ENCODE data around the gene VPS8. TPM values are rescaled to one million over a fixed set of nuclear protein-coding genes. Genes with fewer than 3 reads are reported as not detected.

VPS8 gene
- polyA plus RNA-seq, 1 donor: 101 TPM

- no peak for DNase-seq (ENCODE audit: low read depth)
Observed at GRCh38 chr3:185052631-185053030, 240.7 kb downstream of the VPS8 start.

GRCh38 chr3:185056908-185057307 is 244.9 kb downstream of the VPS8 start:
- DNase-seq (ENCODE audit: low read depth): no peak

DNA sequence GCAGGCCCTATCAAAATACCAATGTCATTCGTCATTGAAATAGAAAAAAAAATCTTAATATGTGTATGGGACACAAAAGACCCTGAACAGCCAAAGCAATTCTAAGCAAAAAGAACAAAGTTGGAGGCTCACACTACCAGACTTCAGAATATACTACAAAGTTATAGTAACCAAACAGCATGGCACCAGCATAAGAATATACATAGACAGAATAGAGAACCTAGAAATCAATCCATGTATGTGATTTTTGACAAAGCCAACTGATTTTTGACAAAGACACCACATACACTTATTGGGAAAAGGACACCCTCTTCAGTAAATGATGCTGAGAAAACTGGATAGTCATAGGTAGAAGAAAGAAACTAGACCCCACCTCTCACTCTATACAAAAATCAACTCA is 245.9 kb downstream of the VPS8 start:
- DNase-seq (ENCODE audit: low read depth): no peak

DNA sequence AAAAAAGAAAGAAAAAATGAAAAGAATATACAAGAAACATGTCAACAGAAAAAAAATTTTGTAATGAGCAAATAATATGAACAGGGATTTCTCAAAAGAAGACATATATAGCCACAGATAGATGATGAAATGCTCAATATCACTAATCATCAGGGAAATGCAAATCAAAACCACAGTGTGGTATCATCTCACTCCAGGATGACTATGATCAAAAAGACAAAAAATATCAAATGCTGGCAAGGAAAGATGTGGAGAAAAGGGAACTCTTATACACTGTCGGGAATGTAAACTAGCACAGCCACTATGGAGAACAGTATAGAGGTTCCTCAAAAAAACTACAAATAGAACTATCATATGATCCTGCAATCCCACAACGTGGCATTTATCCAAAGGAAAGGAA is 246.8 kb downstream of the VPS8 start:
- DNase-seq (ENCODE audit: low read depth): no peak

DNA sequence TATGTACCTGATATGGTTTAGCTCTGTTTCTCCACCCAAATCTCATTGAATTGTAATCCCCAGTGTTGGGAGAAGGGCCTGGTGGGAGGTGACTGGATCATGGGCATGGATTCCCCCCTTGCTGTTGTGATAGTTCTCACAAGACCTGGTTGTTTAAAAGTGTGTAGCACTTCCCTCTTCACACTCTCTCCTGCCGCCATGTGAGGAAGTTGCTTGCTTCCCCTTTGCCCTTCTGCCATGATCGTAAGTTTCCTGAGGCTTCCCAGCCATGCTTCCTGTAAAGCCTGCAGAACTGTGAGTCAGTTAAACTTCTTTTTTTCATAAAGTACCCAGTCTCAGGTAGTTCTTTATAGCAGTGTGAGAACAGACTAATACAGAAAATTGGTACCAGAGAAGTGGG is 247.8 kb downstream of the VPS8 start:
- no peak for DNase-seq (ENCODE audit: low read depth)

DNA sequence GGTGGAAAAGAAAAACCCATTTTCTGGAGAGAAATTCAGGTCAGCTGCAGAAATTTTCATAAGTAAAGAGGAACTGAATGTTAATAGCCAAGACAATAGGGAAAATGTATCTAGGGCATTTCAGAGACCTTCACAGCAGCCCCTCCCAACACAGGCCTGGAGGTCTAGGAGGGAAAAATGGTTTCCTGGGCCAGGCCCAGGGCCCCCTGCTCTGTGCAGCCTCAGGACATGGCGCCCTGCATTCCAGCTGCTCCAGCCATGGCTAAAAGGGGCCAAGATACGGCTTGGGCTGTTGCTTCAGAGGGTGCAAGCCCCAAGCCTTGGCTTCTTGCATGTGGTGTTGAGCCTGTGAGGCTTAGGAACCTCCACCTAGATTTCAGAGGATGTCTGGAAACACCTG is 248.7 kb downstream of the VPS8 start:
- DNase-seq (ENCODE audit: low read depth): no peak

DNA sequence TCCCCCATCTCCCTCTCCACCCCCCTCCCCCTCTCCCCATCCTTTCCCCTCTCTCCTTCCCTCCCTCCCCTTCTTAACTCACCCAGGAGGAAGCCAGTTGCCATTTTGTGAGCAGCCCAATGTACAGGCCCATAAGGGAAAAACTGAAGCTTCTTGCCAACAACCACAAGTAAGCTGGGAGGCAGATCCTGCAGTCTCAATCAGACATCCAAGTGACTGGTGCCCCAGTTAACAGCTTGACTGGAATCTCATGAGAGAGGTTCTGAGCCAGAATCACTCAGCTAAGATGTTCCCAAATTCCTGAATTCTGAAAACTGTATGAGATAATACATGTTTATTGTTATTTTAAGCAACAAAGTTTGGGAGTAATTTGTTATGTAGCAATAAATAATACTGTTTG is 250.2 kb downstream of the VPS8 start:
- DNase-seq (ENCODE audit: low read depth): peak; percentile 34

- no peak for DNase-seq (ENCODE audit: low read depth)
Observed at GRCh38 chr3:185063431-185063830, 251.5 kb downstream of the VPS8 start.

- no peak for DNase-seq (ENCODE audit: low read depth)
Observed at GRCh38 chr3:185065059-185065458, 253.1 kb downstream of the VPS8 start.

- DNase-seq (ENCODE audit: low read depth): no peak
Observed at GRCh38 chr3:185066251-185066650, 254.3 kb downstream of the VPS8 start.

DNA sequence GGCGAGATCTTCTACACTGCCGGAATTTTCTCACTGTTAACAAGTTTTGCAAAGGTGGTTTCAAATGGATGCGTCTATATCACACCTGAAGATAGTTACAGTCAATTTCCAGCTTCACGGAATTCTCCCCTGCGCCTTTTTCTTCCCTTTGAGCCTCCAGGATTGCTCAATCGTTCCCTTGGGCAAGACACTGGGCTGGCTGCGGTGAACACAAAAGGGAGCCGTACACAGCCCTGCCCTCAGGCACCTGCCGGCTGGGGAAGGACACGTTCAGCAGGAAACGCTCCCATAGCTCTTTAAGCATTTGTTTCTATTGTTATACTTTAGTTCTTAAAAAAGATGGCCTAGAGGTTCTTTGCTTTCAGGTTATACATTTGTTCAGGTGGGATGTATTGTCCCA is 255.2 kb downstream of the VPS8 start:
- no peak for DNase-seq (ENCODE audit: low read depth)

GRCh38 chr3:185069037-185070030 is 257.4 kb downstream of the VPS8 start:
- DNase-seq (ENCODE audit: low read depth): no peak

DNA sequence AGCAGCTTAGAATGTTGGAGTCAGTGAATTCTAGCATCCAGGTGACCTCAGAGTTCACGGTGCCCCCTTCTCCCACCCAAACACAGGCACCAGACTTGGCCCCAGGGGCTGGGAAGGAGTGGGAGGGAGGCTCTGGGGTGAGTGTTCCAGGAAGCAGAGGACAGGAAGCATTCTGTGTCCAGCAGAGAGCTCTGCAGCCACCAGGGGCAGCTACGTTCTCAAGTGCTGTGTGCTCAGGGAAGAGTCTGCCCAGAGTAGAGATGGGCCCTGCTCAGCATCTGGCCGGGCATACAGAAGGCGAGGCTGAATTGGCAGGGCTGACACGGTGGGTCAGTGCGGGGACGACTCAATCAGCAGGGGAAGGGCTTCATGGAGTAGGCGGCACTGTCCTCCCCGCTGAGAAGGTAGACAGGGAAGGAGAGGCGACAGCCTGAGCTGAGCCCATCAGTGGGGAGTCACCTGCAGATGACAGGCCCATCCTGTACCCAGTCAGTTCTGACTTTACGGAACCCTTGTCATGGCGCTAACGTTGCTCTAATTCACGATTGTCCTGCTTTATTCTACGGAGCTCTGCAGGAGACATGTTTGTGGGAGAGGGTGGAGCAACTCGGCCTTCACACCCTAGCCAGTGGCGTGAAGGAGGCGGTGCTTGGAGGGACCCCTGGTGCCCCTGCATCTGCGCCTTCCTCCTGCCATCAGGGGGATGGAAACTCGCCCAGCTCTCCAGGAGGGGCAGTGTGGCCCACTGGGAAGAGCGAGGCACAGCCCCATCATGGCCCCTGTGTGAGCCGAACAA is 258.7 kb downstream of the VPS8 start:
- no peak for DNase-seq (ENCODE audit: low read depth)

GRCh38 chr3:185071287-185071800 is 259.4 kb downstream of the VPS8 start:
- no peak for DNase-seq (ENCODE audit: low read depth)

DNA sequence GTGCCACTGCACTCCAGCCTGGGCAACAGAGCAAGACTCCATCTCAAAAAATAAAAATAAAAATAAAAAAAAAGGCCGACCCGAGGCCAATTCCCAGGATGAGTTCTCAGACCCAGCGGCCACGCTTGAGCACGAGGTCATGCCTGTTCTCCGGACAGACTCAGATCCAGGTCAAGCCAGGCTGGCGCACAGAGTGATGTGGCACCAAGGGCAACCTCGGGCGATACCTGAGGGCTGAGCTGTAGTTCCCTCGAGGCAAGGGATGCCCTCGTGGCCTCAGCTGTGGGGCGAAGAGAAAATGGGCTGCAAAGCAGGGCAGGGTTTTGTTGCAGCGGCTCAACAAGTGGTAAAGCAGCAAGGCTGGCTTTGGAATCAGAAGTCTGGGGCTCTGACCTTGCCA is 263.6 kb downstream of the VPS8 start:
- DNase-seq (ENCODE audit: low read depth): no peak

DNA sequence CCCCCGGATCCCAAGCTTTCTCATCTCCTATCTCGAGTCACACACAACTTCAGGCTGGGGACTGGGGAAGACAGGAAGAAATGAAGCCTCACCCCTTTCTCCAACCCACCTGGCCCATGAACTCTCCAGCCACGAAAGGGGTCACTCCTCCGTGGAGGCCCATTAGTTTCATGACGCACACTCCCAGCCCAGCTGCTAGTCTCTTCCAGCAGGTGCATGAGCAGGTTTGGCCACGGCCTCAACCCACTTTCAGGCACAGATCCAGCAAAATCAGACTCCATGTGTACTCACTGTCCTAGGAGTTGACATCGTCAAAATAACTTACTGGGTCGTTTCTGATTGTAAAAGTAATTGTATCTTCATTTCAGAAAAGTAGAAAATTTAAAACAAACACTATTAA is 264.3 kb downstream of the VPS8 start:
- DNase-seq (ENCODE audit: low read depth): no peak

GRCh38 chr3:185079625-185080024 is 267.7 kb downstream of the VPS8 start:
- no peak for DNase-seq (ENCODE audit: low read depth)

GRCh38 chr3:185081521-185081920 is 269.6 kb downstream of the VPS8 start:
- no peak for DNase-seq (ENCODE audit: low read depth)

DNA sequence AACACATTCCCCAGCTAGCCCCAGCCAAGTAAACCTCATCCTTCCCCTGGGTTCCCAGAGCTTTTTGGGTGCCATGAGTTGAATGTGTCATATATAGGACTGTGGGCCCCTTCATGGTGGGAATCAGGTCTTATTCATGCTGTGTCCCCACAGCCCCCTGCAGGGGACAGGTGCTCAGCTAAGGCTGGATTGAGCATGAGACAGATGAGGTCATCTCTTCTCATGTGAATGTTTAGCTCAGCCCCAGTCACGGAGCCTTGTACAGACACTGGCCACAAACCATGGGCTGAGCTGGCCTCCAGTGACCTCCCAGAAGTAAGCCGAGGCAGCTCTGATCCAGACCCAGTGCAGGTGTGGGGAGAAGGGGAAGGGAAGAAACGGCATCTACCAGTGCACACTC is 270.2 kb downstream of the VPS8 start:
- DNase-seq (ENCODE audit: low read depth): no peak

DNA sequence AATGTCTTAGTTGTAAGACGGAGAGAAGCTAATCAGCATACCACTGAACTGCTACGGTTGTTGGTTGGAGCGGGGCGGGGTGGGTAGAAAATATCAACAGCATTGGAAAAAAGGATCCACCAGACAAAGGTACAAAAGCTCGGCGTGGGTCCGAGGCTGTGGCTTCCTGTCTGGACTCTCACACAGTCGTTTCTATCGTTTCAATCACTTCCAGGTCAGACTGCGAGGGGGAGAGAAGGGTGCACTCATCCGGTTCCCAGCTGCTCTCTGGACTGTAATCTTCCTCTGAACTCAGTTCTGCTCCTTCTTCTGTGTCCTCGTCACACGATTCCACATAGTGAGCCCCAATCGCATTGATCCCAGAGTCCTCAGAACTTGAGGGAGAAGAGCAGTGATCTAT is 270.9 kb downstream of the VPS8 start:
- no peak for DNase-seq (ENCODE audit: low read depth)

DNA sequence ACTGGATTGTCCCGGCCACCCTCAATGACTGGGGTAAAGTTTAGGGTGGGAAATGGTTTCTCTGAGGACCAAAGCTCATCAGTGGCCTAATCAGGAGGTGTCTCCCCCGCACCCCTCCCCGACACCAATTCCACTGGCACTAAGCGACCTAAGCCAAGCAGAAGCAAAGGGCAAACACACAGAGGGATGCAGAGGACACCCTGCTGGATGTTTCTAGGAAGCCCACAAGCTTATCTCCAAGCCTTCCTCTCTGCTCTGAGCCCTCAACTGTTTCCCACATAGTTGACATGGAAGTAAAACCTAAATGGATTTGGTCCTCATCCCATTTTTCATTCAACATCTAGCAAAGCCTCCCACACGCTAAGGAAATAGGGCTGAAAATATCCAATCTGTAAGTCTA is 272.4 kb downstream of the VPS8 start:
- DNase-seq (ENCODE audit: low read depth): no peak

DNA sequence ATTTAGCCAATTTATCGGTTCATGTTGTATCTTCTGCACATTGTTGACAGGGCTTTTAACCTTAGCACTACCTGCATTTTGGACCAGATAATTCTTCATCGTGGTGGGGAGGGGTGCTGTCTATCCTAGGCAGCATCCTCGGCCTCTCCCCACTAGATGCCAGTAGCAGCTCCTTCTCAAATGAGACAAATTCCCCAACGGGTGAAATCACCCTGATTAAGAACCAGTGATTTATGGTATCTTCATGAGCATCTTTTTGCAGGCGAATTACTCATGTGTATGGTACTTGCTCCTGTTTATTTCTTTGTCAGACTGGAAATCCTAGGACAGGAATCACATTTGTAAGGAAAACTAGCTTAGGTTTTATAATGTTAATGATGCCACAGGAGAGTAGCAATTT is 272.9 kb downstream of the VPS8 start:
- no peak for DNase-seq (ENCODE audit: low read depth)

DNA sequence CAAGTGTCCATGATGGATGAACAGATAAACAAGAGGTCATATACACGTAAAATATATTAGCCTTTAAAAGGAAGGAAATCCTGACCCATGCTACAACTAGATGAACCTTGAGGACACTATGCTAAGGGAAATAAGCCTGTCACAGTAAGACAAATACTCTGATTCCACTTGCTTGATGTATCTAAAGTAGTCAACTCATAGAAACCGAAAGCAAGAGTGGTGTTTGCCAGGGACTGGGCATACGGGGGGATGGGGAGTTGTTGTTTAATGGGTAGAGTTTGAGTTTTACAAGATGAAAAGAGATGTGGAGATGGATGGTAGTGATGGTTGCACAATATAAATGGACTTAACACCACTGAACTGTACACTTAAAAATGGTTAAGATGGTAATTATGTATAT is 275.5 kb downstream of the VPS8 start:
- DNase-seq (ENCODE audit: low read depth): no peak
